SKM-1 treated with dmso at 0.1 percent for 144 hours (cell line): ENCODE data around the gene XAGE2.

Source experiments
- DNase-seq: peaks from one replicate; lab custom pipeline; 2025; ENCODE audit not compliant: unreplicated experiment; lab: John Stamatoyannopoulos, UW

XAGE2 gene

DNA sequence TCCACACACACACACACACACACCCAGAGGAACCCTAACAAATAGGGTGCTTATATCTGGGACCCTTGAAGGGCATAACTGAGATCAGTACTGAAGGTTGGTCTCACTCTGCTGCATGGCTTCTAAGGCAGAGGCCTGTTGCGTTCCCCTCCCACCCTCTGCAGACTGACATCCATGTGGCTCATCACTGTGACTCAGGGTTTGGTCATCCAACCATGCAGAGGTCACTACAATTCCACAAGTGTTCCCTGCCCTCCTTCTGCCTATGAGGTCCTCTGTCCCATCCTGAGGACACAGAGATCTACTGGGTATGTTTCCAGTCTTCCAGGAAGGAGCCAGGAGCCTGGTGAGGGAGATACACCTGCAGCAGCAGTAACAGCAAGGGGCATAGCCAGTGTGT, 55.8 kb downstream of the XAGE2 start:
- DNase-seq, result no peak
